SK-MEL-5 (cell line): ENCODE data around the gene DHX58. TPM values are rescaled to one million over a fixed set of nuclear protein-coding genes. Genes with fewer than 3 reads are reported as not detected.

Experiments used
- DNase-seq: peaks from one replicate; pipeline ENCODE4 v3.0.0-alpha.2; 2016; ENCODE audit warnings: low read depth, low spot score
- in situ Hi-C: cut with HindIII; loops from 2 replicates; pipeline ENCODE4 v1.10.0; 2016; ENCODE audit warnings: low sequenced_read_pairs, high pct_unique_total_duplicates, low pct_unique_long_range_greater_than_20kb
- total RNA-seq: library from RNA; depleted of rRNA; stranded (reverse); fragments of >200 nt; shearing (Covaris generic); gene quantifications from 2 replicates; pipeline ENCODE4 v1.2.3, GENCODE V29; 2014

DHX58 gene
- total RNA-seq, 1 experiment from 2014 or later: 7.0 TPM

DNA sequence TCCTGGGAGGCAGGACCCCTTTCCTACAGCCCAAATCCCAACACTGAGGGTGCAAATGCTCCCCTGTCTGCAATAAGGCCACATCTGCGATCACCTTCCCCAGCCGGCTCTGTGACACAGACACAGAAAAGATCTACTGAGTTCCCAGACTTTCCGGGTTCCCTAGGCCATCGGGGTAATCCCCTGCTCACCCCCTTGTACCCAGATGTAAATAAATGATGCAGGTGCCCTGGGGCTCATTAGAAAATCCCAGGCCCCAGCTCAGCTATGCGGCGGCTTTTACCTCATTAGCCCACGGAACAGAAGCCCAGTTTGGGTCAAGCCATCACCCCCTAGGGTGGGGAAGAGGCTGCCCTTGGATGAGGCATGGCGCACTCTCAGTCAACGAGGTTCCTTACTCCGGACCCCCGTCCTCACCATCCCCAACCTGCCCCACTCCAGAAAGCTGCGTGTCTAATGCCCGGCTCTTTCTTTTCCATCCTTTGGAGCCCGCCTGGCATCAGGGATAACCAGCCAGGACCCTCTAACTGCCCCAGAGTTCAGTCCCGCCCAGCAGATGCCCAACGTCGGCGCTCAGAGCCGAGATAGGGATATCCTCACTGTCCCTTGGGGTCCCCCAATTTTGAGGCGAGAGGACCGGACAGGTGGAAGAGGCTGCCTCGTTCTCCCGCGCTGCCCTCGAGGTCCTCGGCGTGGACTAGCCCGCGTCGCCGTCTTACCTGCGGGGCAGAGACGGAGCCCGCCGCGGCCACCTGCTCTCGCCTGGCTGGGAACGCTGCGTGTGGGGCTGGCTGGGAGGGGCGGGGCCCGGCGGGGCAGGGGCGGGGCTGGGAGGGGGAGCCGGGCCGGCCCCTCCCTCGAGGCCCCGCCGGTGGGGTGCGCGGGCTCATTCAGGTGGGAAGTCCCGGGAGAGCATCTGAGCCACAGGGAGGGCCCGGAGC, 14.6 kb downstream of the DHX58 start, which contains the start of gene ZNF385C:
Gene ZNF385C, minus strand, starts transcription at position 783 of the 941 bp plus-strand sequence. CDS start 35,417 bp downstream, outside the sequence.
- in situ Hi-C loops: no loop called here
- no peak for DNase-seq

DNA sequence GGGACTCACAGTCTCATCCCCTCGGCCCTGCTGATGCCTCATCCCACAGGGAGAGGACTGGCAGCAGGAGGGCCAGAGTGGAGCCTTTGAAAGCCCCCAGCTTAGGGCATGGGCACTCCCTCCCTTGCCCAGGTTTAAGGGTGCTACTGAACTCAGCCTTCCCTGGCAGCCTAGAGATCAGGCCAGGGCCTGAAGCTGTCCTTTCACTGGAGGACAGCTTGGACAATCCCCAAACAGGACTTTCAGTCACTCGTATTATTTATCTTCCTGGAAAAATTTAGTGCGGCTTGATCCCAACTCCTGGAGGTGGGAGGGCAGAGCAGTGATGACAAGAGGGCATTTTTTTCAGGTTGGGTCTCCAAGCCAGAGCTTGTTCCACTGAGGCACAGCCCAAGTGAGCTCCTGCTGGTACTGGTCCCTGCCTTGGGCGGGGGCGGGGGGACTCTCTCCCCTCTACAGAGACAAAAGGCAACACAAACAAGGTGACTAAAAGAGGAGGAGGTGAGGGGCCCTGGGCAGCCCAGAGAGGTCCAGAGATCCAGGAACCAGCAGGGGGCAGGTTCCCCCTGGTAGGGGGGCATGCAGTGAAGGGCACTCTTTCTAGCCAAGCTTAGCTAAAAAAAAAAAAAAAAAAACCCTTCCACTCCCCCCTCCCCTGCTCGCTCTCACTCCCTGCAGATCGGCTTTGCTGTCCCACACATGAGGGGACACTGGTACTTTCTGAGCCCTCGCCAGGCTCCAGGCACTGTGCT, 16.0 kb downstream of the DHX58 start:
- in situ Hi-C loops: no loop called here
- no peak for DNase-seq

DNA sequence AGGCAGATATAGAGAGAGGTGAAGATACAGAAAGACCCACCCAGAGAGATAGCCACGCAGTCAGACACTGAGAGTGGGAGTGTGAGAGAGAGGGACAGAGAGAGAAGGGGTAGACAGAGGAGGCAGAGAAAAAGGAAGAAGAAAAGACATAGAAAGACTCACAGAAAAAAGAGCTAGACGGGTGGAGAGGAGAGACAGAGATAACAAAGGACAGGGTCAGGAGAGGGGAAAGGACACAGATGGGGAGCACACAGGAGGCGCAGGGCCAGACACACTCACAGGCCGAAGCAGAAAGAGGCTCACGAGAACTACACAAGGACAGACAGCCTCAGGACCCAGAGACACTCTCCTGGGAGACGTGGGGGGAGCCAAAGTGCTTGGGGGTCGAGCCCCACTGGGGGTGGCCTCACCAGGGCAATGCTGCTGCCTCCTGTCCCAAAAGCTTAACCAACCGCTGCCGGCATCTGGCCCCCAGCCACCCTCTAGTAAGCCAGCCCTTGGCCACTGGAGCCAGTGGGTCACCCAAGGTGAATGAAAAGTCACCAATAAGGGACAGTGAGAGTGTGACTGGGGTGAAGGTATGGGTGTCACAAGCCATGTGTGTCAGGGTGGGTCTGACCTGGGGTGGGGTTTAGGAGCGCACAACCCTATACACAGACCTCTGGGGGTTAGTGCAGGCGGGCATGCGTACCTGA, 18.0 kb downstream of the DHX58 start:
- in situ Hi-C loops: no loop called here
- no peak for DNase-seq

DNA sequence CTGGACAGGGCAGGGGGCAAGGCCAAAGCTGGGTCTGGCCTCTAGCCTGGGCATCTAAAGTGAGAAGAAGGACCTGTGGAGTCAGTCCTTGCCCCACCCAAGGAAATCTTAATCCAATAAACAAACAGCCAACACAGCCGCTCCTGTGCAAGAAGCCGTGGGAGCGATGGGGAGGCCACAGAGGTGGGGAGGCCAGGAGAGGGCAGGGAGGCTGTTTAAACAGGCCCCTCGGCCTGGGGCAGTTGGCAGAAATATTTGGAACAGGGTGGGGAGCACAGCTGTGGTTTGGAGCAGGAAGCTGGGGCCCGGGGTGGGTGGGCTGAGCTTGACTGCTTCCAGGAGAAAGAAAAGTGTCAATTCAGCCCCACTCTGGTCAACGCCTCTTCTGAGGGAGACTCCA, 19.6 kb downstream of the DHX58 start:
- no peak for DNase-seq
- in situ Hi-C loops: no loop called here

DNA sequence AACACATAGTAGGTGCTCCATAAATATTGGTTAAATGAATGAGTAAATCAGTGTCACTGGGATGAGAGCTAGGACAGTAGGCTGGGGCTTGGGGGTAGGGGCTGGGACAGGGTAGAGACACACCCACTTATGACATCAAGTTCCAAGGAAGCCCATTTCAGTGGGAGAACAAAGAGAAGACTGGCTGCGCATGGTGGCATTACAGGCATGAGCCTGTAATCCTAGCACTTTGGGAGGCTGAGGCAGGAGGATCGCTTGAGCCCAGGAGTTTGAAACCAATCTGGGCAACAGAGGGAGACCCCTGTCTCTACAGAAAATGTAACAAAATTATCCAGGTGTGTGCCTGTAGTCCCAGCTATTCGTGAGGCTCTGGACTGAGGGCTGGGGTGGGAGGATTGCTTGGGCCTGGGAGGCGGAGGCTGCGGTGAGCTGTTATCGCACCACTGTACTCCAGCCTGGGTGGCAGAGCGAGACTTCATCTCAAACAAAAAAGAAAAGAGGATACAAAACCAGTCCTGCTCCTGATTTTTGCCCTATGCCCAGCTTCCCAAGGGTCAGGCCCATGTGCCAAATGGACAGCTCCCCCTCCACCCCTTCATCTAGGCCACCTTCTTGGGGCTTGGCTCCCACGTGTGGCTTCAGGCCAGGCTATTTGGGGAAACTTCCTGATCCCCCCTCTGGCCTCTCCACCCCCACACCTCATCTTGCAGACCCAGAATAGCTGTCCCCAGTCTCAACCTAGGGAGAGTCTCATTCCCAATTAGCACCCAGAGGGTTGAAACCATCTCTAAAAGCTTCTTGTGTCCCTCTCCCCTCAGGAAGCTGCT, 21.3 kb downstream of the DHX58 start:
- in situ Hi-C loops: no loop called here
- no peak for DNase-seq

DNA sequence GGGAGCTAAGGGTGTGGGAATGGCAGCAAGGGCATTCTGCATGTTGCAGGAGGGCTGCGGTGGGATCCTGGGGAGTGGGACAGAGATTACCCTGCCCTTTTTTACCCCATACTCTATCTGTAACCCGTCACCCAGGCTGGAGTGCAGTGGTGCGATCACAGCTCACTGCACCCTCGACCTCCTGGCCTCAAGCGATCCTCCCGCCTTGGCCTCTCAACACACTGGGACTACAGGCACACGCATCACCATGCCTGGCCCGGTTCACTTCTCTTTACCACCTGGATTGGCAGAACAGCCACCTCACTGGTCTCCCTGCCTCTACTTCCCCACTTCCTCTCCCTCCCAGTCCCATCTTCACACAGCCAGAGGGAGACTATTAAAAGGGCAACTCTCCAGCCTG, 23.8 kb downstream of the DHX58 start:
- in situ Hi-C loops: no loop called here
- no peak for DNase-seq

DNA sequence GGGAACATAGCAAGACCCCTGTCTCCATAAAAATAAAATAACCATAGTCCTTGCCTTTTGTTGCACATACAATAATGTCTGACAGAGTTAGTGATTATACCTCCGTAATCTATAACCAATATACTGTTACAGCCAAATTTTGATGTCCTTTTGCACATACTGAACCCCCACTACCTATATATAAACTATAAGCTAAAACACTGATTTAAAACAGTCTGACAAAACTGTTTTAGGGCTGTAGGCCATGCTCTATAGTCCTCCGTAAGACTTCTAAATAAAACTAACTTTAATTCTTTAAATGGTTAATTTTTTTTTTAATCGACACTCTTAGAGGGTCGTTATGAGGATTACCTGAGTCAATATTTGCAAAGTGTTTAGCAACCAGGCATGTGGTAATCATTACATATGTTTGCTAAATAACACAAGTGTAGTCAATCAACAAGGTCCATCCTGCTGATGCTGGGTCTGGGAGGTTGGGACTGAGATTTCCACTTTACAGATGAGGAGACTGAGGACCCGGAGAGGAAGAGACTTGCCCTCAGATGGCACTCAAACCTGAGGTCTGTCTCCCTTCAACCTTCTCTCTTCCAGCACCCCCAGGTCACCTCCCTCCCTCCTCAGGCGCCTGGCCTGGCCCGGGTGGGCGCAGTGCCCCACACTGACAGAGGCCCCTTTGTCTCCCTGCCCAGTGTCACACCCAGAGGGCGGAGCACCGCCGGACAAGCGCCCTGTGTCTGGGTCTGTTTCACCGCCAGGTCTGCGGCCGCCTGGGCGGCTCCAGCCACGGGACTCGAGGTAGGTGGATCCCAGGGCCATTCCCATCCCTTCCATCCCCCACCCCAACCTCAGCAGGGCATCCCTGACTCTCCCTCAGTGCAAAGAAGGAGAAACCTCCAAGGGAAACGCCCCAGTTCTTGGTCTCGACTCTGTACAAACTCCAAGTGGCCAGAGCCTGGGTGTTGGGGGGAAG, 24.5 kb downstream of the DHX58 start:
- DNase-seq: peak; percentile 82
- in situ Hi-C loops: no loop called here

DNA sequence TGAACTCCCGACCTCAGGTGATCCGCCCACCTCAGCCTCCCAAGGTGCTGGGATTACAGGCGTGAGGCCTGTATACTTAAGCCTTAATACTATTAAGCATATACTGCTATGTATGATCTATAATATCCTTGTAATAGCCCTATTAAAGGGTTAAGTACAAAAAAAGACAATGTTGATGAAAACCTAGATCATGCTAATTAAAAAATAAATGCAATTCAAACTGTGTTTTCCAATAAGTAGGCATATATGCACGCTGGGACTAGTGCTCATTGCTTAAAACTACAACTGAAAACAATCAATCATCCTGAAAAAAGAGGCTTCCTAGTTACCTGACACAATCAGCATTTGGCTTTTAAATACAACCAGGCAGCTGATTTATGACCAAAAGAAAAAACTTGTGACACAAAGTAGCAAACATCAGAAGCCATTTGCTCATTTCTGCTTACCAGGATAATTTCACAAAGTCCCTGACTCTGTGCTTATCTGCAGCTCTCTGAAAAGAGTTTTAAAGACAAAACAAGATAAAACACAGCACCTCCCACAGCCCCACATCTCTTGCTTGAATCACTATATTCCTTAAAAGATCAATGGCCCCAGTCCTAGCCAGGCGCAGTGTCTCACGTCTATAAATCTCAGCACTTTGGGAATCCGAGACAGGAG, 25.3 kb downstream of the DHX58 start:
- DNase-seq: no peak
- in situ Hi-C loops: no loop called here

DNA sequence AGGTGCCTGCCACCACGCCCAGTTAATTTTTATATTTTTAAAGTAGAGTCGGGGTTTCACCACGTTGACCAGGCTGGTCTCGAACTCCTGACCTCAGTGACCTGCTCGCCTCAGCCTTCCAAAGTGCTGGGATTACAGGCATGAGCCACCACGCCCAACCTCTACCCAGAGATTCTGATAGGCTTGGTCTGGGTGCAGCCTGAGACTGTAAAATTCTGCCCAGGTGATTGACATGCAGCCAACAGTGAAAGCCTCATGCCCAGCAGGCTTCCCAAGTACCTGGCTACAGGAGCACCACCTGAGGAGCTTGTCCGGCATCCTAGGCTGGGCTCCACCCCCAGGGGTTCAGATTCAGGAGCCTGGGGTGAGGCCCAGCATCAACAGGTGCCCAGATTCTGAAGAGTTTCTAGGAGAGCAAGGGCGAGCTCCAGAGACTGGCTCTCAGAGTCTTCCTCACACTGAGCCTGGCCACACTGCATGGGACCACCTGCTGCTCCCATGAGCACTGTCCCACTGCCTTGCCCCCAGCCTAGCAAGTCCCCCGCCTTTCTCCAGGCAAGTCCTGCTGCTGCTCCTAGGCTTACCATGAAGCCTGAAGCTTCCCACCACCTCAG, 30.9 kb downstream of the DHX58 start:
- in situ Hi-C loops: no loop called here
- DNase-seq: no peak

DNA sequence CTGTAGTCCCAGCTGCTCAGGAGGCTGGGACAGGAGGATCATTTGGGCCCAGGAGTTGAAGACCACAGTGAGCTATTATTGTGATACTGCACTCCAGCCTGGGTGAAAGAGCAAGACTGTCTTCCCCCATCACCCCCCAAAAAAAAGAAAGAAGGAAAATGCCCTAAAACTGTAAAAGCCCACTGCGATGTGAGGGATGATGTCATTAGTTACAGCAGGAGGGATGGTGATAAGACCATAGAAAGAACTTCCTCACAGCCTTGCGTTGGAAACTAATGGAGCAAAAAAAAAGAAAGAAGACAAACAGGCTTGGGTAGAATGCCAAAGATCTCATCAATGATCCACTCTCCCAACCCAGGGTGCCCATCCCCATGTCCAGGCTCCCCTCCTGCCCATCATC, 33.0 kb downstream of the DHX58 start:
- DNase-seq: no peak
- in situ Hi-C loops: no loop called here

DNA sequence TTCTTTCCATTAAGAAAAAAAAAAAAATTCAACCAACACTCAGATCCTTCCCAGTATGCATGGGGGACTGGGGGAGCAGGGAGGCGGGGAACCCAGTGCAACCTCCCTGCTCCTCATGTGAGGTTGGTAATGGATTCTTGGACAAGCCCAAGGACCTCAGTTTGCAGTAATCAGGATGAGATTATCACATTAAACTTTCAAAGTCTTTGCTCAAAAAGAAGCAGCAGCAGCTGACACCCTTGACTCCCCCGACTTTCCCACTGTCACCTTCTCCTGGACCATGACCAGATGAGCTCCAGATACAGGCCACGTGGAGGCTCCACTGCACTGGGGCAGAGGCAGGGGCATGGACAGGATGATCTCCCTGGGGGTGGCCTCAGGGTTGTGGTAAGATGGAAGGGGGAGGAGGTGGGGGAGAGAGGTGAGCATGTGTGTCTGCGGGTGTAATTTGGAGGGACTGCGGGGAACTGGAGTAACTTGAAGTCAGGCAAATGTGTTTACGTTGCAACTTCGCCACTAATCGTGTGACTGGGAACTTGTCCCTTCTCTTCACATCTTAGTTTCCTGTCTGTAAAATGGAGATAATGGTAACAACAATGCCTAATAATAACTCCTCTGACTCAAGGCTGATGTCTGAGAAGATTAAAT, 34.0 kb downstream of the DHX58 start:
- in situ Hi-C loops: no loop called here
- DNase-seq: no peak

DNA sequence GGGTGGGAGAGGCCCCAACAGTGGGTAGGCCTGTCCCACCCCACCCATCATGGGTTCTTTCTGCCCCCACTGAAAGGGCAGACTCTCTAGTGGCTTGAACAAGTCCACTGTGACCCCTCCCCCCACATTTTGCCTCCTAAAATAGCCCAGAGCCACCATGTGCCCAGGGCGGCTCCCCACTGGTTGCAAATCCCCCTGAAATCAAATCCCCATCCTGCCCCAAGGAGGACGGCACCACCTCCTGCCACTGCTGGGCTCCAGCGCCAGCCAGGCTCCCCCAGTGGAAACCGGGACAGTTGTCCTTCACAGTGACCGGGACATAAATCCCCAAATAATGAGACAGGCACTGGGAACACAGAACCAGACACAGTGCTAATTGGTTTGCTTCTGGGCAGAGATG, 34.8 kb downstream of the DHX58 start:
- in situ Hi-C loops: no loop called here
- no peak for DNase-seq

DNA sequence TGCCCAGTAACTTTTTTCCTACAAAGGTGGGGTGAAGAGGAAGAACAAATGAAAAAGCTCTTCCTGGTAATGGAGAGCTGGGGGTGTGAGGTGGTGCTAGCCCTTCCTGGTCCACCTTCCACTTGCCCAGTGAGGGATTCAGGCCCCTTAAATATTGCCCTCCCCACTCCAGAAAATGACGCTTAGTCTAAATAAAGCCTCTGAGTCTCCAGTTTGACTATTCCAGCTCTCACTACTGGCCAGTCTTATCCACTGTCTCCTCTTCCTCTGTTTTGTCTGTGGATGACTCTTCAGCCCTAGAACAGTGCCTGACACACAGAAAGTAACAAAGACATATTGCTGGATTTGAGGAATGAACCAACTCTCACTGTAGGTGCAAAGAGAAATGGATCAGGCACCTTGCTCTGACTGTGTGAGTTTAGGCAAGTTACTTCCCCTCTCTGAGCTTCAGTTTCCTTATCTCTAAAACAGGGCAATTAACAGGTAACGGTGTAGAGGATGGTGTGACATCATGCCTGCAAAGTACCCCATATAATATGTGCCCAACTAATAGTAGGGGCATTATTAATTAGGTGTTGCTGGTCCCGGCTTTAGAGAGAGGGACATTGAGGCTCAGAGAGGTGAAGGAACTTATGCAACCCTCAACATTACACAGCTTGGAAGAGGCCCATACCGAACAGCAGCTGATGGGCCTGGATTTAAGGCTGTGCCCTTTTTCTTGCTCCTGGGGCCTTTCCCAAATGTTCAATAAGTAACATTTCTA, 35.5 kb downstream of the DHX58 start:
- DNase-seq: no peak
- in situ Hi-C loops: no loop called here

DNA sequence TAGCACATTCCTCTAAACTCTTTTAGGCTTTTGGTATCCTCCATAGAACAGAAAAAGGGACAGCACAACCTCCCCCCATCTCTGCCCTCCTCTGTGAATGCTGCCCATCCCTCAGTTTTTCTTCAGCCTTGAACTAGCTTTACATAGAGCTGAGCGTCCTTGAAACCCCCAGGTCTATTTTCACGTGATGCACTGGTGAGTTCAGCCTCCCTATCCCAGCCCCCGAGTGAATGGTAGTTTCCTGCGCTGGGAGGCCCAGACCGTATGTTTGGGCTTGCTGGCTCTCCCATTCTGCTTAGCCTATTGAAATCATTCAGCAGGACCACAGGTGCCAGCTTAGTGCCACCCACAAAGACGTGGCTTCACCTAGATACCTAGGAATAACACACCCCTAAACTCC, 36.7 kb downstream of the DHX58 start:
- no peak for DNase-seq
- in situ Hi-C loops: no loop called here
